ENCODE data around the gene CTTN. TPM values are rescaled to one million over a fixed set of nuclear protein-coding genes. Genes with fewer than 3 reads are reported as not detected.
A peak's percentile ranks its signal among the peaks of the same experiment; 100 is the strongest.

The CTTN gene
- total RNA-seq, 1 donor from 2014 or later = 458 TPM

DNA sequence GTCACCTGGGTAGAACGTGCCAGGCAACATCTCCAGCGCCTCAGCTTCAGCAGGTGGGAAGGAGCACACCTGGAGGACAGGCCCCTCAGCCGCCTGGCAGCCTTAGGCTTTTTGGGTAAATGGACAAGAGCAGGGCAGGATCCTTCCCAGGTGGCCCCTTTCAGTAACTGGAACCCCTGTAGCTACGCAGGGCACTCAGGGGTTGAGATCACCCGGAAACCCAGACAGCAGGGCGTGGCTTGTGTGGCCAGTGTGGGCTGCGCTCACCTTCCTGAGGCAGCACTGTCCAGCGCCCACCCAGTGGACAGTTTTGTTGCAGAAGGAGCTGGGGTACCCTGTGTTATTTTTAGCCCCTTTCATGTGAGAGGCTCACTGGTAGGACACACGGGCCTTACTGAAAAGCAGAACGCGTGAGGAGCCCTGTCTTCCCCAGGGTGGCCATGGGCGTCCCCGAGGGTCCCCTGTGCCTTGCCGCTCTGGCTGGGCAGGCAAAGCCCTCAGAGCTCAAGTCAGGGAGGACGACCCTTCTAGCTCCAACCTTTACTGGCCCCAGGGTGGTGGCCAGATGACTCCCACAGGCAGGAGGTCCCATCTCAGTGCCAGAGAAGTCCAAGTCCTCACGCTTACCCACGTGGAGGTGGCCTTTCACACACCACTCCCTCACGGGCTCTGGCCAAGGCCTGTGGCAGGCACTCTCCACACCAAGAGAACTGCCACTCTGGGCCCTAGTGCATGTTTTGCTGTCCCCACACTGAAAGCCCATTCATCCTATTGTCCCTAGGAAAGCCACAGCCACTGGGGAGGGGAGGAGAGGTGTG is 75.8 kb downstream of the CTTN start:
- H3K27ac Mint-ChIP-seq (ENCODE audit: unreplicated experiment) = no peak overlapping the region
- H3K9me3 Mint-ChIP-seq (ENCODE audit: unreplicated experiment) = no peaks in the 10 kb centered on the region
- TF ChIP-seq, protein P1, sequence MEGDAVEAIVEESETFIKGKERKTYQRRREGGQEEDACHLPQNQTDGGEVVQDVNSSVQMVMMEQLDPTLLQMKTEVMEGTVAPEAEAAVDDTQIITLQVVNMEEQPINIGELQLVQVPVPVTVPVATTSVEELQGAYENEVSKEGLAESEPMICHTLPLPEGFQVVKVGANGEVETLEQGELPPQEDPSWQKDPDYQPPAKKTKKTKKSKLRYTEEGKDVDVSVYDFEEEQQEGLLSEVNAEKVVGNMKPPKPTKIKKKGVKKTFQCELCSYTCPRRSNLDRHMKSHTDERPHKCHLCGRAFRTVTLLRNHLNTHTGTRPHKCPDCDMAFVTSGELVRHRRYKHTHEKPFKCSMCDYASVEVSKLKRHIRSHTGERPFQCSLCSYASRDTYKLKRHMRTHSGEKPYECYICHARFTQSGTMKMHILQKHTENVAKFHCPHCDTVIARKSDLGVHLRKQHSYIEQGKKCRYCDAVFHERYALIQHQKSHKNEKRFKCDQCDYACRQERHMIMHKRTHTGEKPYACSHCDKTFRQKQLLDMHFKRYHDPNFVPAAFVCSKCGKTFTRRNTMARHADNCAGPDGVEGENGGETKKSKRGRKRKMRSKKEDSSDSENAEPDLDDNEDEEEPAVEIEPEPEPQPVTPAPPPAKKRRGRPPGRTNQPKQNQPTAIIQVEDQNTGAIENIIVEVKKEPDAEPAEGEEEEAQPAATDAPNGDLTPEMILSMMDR (IDR thresholded peaks at IDR 0.05; ENCODE audit: unreplicated experiment) = no peak
- H3K27me3 Mint-ChIP-seq (ENCODE audit: unreplicated experiment) = peaks cover 3% of the 10 kb centered on the region
- DNase-seq (ENCODE audit: low spot score) = no peak
- H3K36me3 Mint-ChIP-seq (ENCODE audit: low read depth, unreplicated experiment) = no peaks in the 10 kb centered on the region
- H3K4me3 Mint-ChIP-seq (ENCODE audit: unreplicated experiment) = no peak overlapping the region
- no peaks in the 10 kb centered on the region for H3K4me1 Mint-ChIP-seq (ENCODE audit: unreplicated experiment)

- H3K36me3 Mint-ChIP-seq (ENCODE audit: low read depth, unreplicated experiment) = no peaks in the 10 kb centered on the region
- H3K4me3 Mint-ChIP-seq (ENCODE audit: unreplicated experiment) = no peak overlapping the region
- H3K9me3 Mint-ChIP-seq (ENCODE audit: unreplicated experiment) = no peaks in the 10 kb centered on the region
- H3K27ac Mint-ChIP-seq (ENCODE audit: unreplicated experiment) = no peak overlapping the region
- no peak for DNase-seq (ENCODE audit: low spot score)
- TF ChIP-seq, protein P1 (IDR thresholded peaks at IDR 0.05; ENCODE audit: unreplicated experiment) = no peak
- peaks cover 3% of the 10 kb centered on the region for H3K27me3 Mint-ChIP-seq (ENCODE audit: unreplicated experiment)
- H3K4me1 Mint-ChIP-seq (ENCODE audit: unreplicated experiment) = no peaks in the 10 kb centered on the region
Measured at GRCh38 chr11:70474710-70475109, 76.4 kb downstream of the CTTN start.

DNA sequence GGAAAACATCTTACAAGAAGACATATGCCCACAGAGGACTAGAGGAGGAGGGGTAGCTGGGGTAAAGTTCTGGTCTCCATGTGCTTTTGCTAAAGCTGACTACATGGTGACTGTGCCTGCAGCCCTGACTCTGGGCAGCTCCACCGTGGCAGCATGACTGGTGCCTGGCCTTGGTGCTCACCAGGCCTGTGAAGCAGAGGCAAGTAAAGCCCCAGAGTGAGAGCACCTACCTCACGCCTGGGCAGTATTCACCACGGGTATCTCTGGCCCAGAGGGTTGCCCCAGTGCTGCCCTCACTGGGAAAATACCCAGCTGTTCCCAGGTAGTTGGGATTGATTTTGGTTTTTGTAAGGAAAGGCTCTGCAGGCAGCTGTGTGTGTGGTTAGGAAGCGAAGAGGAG is 78.3 kb downstream of the CTTN start:
- Mint-ChIP-seq H3K4me3 (ENCODE audit: unreplicated experiment) (no peak overlapping the region), H3K27me3 (ENCODE audit: unreplicated experiment) (peaks cover 3% of the 10 kb centered on the region), H3K9me3 (ENCODE audit: unreplicated experiment) (no peaks in the 10 kb centered on the region), H3K36me3 (ENCODE audit: low read depth, unreplicated experiment) (no peaks in the 10 kb centered on the region), H3K27ac (ENCODE audit: unreplicated experiment) (peak overlapping the region; percentile 27), H3K4me1 (ENCODE audit: unreplicated experiment) (no peaks in the 10 kb centered on the region)
- DNase-seq (ENCODE audit: low spot score) = no peak
- TF ChIP-seq, protein P1 (IDR thresholded peaks at IDR 0.05; ENCODE audit: unreplicated experiment) = no peak

GRCh38 chr11:70477176-70477575 is 78.8 kb downstream of the CTTN start:
- TF ChIP-seq, protein P1 (IDR thresholded peaks at IDR 0.05; ENCODE audit: unreplicated experiment) = no peak
- no peaks in the 10 kb centered on the region for H3K4me1 Mint-ChIP-seq (ENCODE audit: unreplicated experiment)
- H3K9me3 Mint-ChIP-seq (ENCODE audit: unreplicated experiment) = no peaks in the 10 kb centered on the region
- DNase-seq (ENCODE audit: low spot score) = no peak
- H3K27ac Mint-ChIP-seq (ENCODE audit: unreplicated experiment) = no peak overlapping the region
- H3K4me3 Mint-ChIP-seq (ENCODE audit: unreplicated experiment) = no peak overlapping the region
- H3K27me3 Mint-ChIP-seq (ENCODE audit: unreplicated experiment) = peaks cover 3% of the 10 kb centered on the region
- no peaks in the 10 kb centered on the region for H3K36me3 Mint-ChIP-seq (ENCODE audit: low read depth, unreplicated experiment)

DNA sequence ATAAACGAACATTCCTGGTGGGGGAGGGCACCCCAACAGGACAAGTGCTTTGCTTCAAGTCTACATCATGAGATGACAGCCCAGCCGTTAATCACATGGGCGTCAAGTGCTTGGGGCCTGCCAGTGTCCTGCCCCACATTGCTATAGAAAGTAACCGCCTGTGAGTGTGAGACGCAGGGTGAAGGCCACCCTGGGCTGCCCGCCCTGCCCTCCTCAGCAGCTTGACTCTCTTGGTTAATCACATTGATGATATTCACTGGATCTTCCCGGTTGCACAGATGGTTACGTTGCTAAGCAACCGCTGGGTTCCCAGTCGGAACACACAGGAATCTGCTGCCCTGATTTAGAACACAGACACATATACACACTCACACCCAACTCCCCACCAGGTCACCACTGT is 79.3 kb downstream of the CTTN start:
- TF ChIP-seq, protein P1 (IDR thresholded peaks at IDR 0.05; ENCODE audit: unreplicated experiment) = no peak
- Mint-ChIP-seq H3K4me1 (ENCODE audit: unreplicated experiment) (no peaks in the 10 kb centered on the region), H3K4me3 (ENCODE audit: unreplicated experiment) (no peak overlapping the region), H3K27ac (ENCODE audit: unreplicated experiment) (no peak overlapping the region), H3K36me3 (ENCODE audit: low read depth, unreplicated experiment) (no peaks in the 10 kb centered on the region), H3K9me3 (ENCODE audit: unreplicated experiment) (no peaks in the 10 kb centered on the region), H3K27me3 (ENCODE audit: unreplicated experiment) (peaks cover 3% of the 10 kb centered on the region)
- no peak for DNase-seq (ENCODE audit: low spot score)

All from endothelial cell (in vitro differentiated cells).